Breast epithelium (tissue), 4 donors: ENCODE data around the gene WNT11. TPM values are rescaled to one million over a fixed set of nuclear protein-coding genes. Genes with fewer than 3 reads are reported as not detected.

Experiments used
- DNase-seq, 2 donors: peaks; one replicate each; pipeline ENCODE4 v3.0.0-alpha.2; 2019; ENCODE audit warnings: low spot score in 2 of 2
- H3K27ac ChIP-seq, 2 donors: fragments of 200-600 bp; sonication (generic) in 1 of 2; one replicate each; pipeline ENCODE4 v1.5.1; 2016 to 2019; ENCODE audit warnings: mild to moderate bottlenecking in 1 of 2
- H3K27me3 ChIP-seq, 2 donors: fragments of 200-600 bp; sonication (generic) in 1 of 2; one replicate each; pipeline versions ENCODE4 v1.5.1 to v1.6.0; 2017 to 2019; ENCODE audit warnings: control low read depth in 1 of 2, mild to moderate bottlenecking in 1 of 2
- H3K36me3 ChIP-seq: fragments of 200-600 bp; one replicate; pipeline ENCODE4 v1.5.1; 2019
- H3K4me1 ChIP-seq, 2 donors: fragments of 200-600 bp; sonication (generic); one replicate each; pipeline ENCODE4 v1.5.1; 2016 to 2019; ENCODE audit warnings: control low read depth in 1 of 2
- H3K4me3 ChIP-seq, 3 donors: fragments of 200-600 bp; sonication (generic); 1 replicate in 2 of 3; 2 replicates in 1 of 3; pipeline ENCODE4 v1.5.1; 2016 to 2019; ENCODE audit warnings: mild to moderate bottlenecking in 3 of 3, moderate library complexity in 2 of 3
- H3K9me3 ChIP-seq, 2 donors: fragments of 200-600 bp; sonication (generic) in 1 of 2; one replicate each; pipeline ENCODE4 v1.5.1; 2016 to 2019; ENCODE audit warnings: control low read depth in 1 of 2
- POLR2A ChIP-seq: fragments of 450-650 bp; IDR thresholded peaks from one replicate; pipeline ENCODE4 v1.6.1; 2016; ENCODE audit warnings: antibody characterized with exemption, mild to moderate bottlenecking, moderate library complexity
- POLR2AphosphoS5 ChIP-seq, 3 donors: sonication (generic); formaldehyde crosslinking; IDR thresholded peaks; one replicate each; pipeline ENCODE4 v1.6.1; 2017; ENCODE audit warnings: antibody characterized with exemption in 3 of 3
- intact Hi-C: fragments of 100-400 bp; cut with DNase I; formaldehyde crosslinking; loops from one replicate; pipeline ENCODE4 v1.15.1; 2023; ENCODE audit warnings: low total_unique reads
- total RNA-seq, 3 donors: library from RNA; depleted of rRNA; stranded (reverse); fragments of >200 nt; gene quantifications; one replicate each; pipeline ENCODE4 v1.1.0, GENCODE V29; 2016
- TF ChIP-seq, protein P1 (sequence below), 3 donors: fragments of 450-650 bp; IDR thresholded peaks; one replicate each; pipeline ENCODE4 v1.5.1; 2016 to 2017; ENCODE audit warnings: antibody characterized with exemption in 3 of 3, mild to moderate bottlenecking in 3 of 3, moderate library complexity in 3 of 3

Gene WNT11
- total RNA-seq, 3 donors from 2014 or later: 7.0 to 70.6 (median 17.7) TPM

DNA sequence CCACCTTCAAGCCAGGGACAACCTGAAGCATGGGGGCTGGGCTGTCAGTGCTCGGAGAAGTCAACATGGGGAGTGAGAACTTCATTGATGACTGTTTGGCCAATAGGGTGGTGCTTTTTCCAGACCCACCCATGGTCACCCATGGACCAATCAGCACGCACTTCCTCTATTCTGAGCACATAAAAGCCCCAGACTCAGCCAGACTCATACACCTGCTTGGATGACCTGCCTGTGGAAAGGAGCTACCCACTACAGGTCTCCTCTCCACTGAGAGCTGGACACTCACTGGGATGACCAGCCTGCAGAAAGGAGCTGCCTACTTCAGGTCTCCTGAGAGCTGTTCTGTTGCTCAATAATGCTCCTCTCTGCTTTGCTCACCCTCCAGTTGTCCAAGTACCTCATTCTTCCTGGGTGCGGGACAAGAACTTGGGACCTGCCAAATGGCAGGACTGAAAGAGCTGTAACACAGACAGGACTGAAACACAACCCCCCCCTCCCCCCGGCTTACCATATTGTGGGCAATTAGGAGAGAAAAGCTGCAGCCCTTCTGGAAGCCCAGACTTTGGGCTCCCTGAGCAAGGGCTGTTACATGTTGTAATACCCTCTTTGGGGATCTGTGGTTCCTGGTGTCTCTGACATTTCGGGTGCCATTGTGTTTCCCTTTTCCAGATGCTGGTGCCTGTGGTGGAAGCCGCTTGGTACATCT is 44.4 kb upstream of the WNT11 start:
- Histone ChIP-seq H3K36me3 (no peaks in the 10 kb centered on the region), H3K9me3 (peaks cover 10 to 20% of the 10 kb centered on the region in 2 donors), H3K27ac (no peak overlapping the region), H3K4me1 (no peaks in the 10 kb centered on the region), H3K4me3 (no peak overlapping the region), H3K27me3 (no peaks in the 10 kb centered on the region)
- intact Hi-C loops: no loop called here
- TF ChIP-seq POLR2A (no peak), POLR2AphosphoS5 (IDR thresholded peaks at IDR 0.05) (no peak)
- TF ChIP-seq, protein P1, sequence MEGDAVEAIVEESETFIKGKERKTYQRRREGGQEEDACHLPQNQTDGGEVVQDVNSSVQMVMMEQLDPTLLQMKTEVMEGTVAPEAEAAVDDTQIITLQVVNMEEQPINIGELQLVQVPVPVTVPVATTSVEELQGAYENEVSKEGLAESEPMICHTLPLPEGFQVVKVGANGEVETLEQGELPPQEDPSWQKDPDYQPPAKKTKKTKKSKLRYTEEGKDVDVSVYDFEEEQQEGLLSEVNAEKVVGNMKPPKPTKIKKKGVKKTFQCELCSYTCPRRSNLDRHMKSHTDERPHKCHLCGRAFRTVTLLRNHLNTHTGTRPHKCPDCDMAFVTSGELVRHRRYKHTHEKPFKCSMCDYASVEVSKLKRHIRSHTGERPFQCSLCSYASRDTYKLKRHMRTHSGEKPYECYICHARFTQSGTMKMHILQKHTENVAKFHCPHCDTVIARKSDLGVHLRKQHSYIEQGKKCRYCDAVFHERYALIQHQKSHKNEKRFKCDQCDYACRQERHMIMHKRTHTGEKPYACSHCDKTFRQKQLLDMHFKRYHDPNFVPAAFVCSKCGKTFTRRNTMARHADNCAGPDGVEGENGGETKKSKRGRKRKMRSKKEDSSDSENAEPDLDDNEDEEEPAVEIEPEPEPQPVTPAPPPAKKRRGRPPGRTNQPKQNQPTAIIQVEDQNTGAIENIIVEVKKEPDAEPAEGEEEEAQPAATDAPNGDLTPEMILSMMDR (IDR thresholded peaks at IDR 0.05): no peak
- no peak for DNase-seq

DNA sequence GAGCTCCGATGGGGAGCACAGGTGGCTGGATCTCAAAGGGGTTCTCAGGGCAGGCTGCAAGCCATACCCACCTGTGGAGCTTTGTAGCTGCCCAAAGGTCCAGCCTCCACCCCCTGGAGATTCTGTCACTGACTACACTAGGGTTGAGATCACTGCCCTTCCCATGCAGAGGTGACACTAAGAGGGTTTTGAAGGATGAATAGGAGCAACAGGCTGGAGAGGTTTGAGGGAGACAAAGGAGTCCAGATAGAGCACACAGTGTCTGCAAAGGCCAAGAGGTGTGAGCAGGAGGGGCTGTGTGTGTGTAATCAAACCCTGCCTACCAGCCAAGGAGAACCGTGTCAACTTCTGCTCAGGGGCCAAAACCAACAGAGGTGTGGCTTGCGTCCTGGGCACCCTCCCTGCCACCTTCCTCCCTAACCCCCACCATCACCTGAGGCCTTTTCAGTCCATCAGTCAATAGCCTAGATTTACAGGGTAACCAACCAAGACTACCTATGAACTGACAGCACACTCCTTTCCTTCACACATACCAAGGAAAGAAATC is 43.0 kb upstream of the WNT11 start:
- Histone ChIP-seq H3K9me3 (peaks cover 10 to 20% of the 10 kb centered on the region in 2 donors), H3K4me1 (no peaks in the 10 kb centered on the region), H3K36me3 (no peaks in the 10 kb centered on the region), H3K27ac (no peak overlapping the region), H3K27me3 (no peaks in the 10 kb centered on the region), H3K4me3 (no peak overlapping the region)
- TF ChIP-seq, protein P1 (IDR thresholded peaks at IDR 0.05): no peak
- no peak for TF ChIP-seq POLR2AphosphoS5 (IDR thresholded peaks at IDR 0.05)
- TF ChIP-seq POLR2A: no peak
- DNase-seq: no peak
- intact Hi-C loops: no loop called here

DNA sequence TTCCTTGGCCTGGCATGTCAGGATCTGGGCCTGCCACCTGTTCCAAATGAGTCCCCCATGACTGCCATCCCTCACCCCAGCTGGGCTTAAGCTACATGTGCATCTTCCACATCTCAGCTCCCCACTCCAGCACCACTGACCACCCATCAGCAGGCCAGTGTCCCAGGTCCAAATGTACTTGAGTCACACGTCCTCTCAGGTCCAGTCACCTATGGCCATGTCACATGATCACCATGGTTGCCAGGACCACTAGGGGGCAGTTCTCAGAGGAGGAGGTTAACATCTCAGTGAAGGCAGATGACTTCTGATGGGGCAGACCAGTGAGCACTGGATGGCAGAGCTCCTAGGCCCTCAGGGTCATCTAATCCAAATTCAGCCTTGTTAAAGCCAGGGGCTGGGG is 41.9 kb upstream of the WNT11 start:
- TF ChIP-seq POLR2A (no peak), POLR2AphosphoS5 (IDR thresholded peaks at IDR 0.05) (no peak)
- TF ChIP-seq, protein P1 (IDR thresholded peaks at IDR 0.05): no peak
- Histone ChIP-seq H3K4me1 (no peaks in the 10 kb centered on the region), H3K36me3 (no peaks in the 10 kb centered on the region), H3K27ac (no peak overlapping the region), H3K27me3 (no peaks in the 10 kb centered on the region), H3K9me3 (peaks cover 10 to 20% of the 10 kb centered on the region in 2 donors), H3K4me3 (no peak overlapping the region)
- intact Hi-C loops: no loop called here
- DNase-seq: no peak

DNA sequence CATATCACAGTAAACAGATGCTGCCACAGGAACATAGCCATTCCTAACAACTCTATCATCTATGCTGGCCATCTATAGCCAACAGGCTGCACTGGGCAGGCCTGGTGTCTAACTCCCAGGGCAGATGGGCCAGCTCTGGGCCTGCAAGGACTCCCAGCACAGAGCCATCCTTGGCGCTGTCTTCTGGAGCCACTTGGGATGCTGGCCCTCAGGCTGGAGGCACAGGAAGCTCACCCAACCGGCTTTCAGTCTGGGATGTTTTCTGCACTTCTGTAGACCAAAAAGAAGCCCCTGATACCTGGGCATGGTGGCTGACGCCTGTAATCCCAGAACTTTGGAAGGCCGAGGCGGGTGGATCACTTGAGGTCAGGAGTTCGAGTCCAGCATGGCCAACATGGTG is 40.8 kb upstream of the WNT11 start:
- no peak for DNase-seq
- no peaks in the 10 kb centered on the region for H3K36me3 ChIP-seq
- H3K4me1 ChIP-seq: no peaks in the 10 kb centered on the region
- no peak overlapping the region for H3K4me3 ChIP-seq
- no peaks in the 10 kb centered on the region for H3K27me3 ChIP-seq
- peaks cover 10 to 20% of the 10 kb centered on the region in 2 donors for H3K9me3 ChIP-seq
- intact Hi-C loops: no loop called here
- TF ChIP-seq POLR2A: no peak
- TF ChIP-seq, protein P1 (IDR thresholded peaks at IDR 0.05): no peak
- no peak for TF ChIP-seq POLR2AphosphoS5 (IDR thresholded peaks at IDR 0.05)
- H3K27ac ChIP-seq: no peak overlapping the region

DNA sequence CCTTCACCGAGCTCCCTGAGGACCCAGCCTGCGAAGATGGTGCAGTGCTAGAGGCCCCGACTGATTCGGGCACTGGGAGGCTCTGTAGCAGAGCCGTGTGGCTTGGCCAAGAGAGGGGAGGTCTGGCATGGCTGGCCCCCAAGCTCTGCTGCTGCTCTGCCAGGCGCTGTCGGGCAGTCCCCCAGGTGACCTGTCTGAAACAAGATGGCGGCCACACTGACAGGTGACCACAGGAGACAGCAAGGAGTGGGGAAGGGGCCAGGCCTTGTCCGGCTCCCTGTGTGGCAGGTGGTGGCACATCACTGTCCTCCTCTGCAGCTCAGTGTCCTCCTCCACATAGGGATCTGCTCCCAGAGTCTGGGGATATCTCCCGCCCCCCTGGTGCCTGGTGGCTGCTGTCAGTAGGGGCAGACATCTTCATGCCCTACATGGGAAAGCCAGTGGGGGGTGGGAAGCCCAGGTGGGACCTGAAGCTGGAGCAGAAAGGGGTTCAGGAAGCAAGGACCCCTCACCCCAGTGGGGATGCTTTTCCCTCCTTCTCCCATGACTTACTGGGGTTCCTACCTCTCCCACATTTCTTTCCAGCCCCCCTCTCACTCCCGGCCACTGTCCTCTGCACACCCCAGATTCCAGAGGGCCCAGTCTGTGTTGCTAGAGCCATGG is 40.1 kb upstream of the WNT11 start:
- Histone ChIP-seq H3K4me3 (no peak overlapping the region), H3K27ac (no peak overlapping the region), H3K4me1 (no peaks in the 10 kb centered on the region), H3K27me3 (no peaks in the 10 kb centered on the region), H3K36me3 (no peaks in the 10 kb centered on the region), H3K9me3 (peaks cover 10 to 18% of the 10 kb centered on the region in 2 donors)
- intact Hi-C loops: no loop called here
- TF ChIP-seq, protein P1 (IDR thresholded peaks at IDR 0.05): no peak
- TF ChIP-seq POLR2A: no peak
- TF ChIP-seq POLR2AphosphoS5 (IDR thresholded peaks at IDR 0.05): no peak
- DNase-seq: no peak
